ENCODE data around the gene EGFL8.

Gene EGFL8

GRCh38 chr6:32177183-32177787 lies 12.9 kb downstream of the EGFL8 start:
- Histone ChIP-seq H3K27ac (ENCODE audit: low read length) (peak overlapping the region; percentile 49), H3K36me3 (ENCODE audit: control insufficient read depth, insufficient read depth, low read length) (peaks cover 6% of the 10 kb centered on the region; the same call in 1 of the 2 replicates), H3K9me3 (ENCODE audit: control insufficient read depth, insufficient read depth, low read length) (no peaks in the 10 kb centered on the region), H3K27me3 (ENCODE audit: control insufficient read depth, insufficient read depth, low read length) (no peaks in the 10 kb centered on the region), H3K4me1 (ENCODE audit: control insufficient read depth, insufficient read depth, low read length) (peaks cover 2% of the 10 kb centered on the region; the same call in 1 of the 2 replicates), H3K4me3 (ENCODE audit: low read length) (peak overlapping the region; percentile 98; the same call in 1 of the 2 replicates)
- no CpG with 5 or more reads among the region's 20 CpGs for WGBS (ENCODE audit: insufficient coverage, insufficient read length)
- peak; percentile 98 for DNase-seq (ENCODE audit: low read depth, low spot score)

DNA sequence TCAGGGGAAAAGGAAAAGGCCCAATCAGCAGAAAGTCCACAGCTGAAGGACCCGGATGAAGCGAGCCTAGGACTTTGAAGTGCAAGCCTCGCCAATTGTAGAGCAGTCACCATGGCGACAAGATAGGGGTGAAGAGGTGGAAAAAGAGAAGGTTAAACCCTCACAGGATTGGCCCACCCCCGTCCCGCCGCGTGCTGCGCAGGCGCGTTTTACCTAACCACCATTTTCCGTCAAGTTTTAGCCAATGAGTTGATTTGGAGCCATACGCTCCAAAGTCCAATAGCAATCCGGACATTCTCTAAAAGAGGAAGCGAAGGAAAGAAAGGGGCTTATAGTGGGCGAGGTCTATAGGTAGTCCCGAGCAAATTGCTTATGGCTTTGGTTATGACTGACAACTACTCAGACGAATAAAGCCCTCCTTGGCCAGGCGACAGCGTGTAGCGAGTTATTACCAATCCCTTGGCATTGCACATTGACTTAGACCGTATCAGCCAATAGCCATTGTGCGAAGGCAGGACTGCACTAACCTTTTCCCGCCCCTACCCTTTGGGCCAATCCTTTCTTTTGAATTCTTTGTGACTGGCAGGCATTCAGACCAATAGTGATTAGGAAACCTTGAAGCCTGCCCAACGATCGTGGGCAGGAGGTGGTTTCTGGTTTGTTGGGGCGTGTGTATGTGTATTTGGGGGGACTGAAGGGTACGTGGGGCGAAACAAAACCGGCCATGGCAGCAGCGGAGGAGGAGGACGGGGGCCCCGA lies 13.6 kb downstream of the EGFL8 start, which contains the start of gene RNF5:
TSS of gene RNF5 (plus strand) at position 618 of the 759 bp plus-strand sequence. CDS start at position 725, 107 bp downstream.
- WGBS (ENCODE audit: insufficient coverage, insufficient read length) = no CpG with 5 or more reads among the region's 33 CpGs
- Histone ChIP-seq H3K27ac (ENCODE audit: low read length) (no peak within 1 kb of the TSS), H3K4me3 (ENCODE audit: low read length) (peak within 1 kb of the TSS; percentile 98; the same call in 1 of the 2 replicates), H3K36me3 (ENCODE audit: control insufficient read depth, insufficient read depth, low read length) (peaks cover 6% of the 10 kb centered on the region), H3K4me1 (ENCODE audit: control insufficient read depth, insufficient read depth, low read length) (no peaks in the 10 kb centered on the region; the same call in 1 of the 2 replicates), H3K27me3 (ENCODE audit: control insufficient read depth, insufficient read depth, low read length) (no peaks in the 10 kb centered on the region), H3K9me3 (ENCODE audit: control insufficient read depth, insufficient read depth, low read length) (no peaks in the 10 kb centered on the region)
- DNase-seq (ENCODE audit: low read depth, low spot score) = peak; percentile 96

GRCh38 chr6:32178547-32179440 lies 14.4 kb downstream of the EGFL8 start:
- 100% methylated on average over 1 of the region's 24 CpGs for WGBS (ENCODE audit: insufficient coverage, insufficient read length)
- DNase-seq (ENCODE audit: low read depth, low spot score) = no peak
- H3K27ac ChIP-seq (ENCODE audit: low read length) = no peak overlapping the region
- H3K4me1 ChIP-seq (ENCODE audit: control insufficient read depth, insufficient read depth, low read length) = no peaks in the 10 kb centered on the region; the same call in 1 of the 2 replicates
- H3K9me3 ChIP-seq (ENCODE audit: control insufficient read depth, insufficient read depth, low read length) = no peaks in the 10 kb centered on the region
- peak overlapping the region; percentile 75; the same call in 1 of the 2 replicates for H3K4me3 ChIP-seq (ENCODE audit: low read length)
- no peaks in the 10 kb centered on the region for H3K27me3 ChIP-seq (ENCODE audit: control insufficient read depth, insufficient read depth, low read length)
- peaks cover 8% of the 10 kb centered on the region for H3K36me3 ChIP-seq (ENCODE audit: control insufficient read depth, insufficient read depth, low read length)

- no CpG with 5 or more reads among the region's 10 CpGs for WGBS (ENCODE audit: insufficient coverage, insufficient read length)
- Histone ChIP-seq H3K4me3 (ENCODE audit: low read length) (no peak overlapping the region), H3K4me1 (ENCODE audit: control insufficient read depth, insufficient read depth, low read length) (peaks cover 2% of the 10 kb centered on the region), H3K27me3 (ENCODE audit: control insufficient read depth, insufficient read depth, low read length) (no peaks in the 10 kb centered on the region), H3K36me3 (ENCODE audit: control insufficient read depth, insufficient read depth, low read length) (peaks cover 8% of the 10 kb centered on the region), H3K27ac (ENCODE audit: low read length) (no peak overlapping the region), H3K9me3 (ENCODE audit: control insufficient read depth, insufficient read depth, low read length) (no peaks in the 10 kb centered on the region)
- no peak for DNase-seq (ENCODE audit: low read depth, low spot score)
These were observed 15.5 kb downstream of the EGFL8 start for GRCh38 chr6:32179766-32180405.

GRCh38 chr6:32181148-32181702 lies 16.8 kb downstream of the EGFL8 start:
- Histone ChIP-seq H3K4me1 (ENCODE audit: control insufficient read depth, insufficient read depth, low read length) (peaks cover 2% of the 10 kb centered on the region), H3K27ac (ENCODE audit: low read length) (no peak overlapping the region), H3K36me3 (ENCODE audit: control insufficient read depth, insufficient read depth, low read length) (peaks cover 8% of the 10 kb centered on the region), H3K27me3 (ENCODE audit: control insufficient read depth, insufficient read depth, low read length) (no peaks in the 10 kb centered on the region), H3K9me3 (ENCODE audit: control insufficient read depth, insufficient read depth, low read length) (no peaks in the 10 kb centered on the region), H3K4me3 (ENCODE audit: low read length) (no peak overlapping the region)
- no CpG with 5 or more reads among the region's 15 CpGs for WGBS (ENCODE audit: insufficient coverage, insufficient read length)
- no peak for DNase-seq (ENCODE audit: low read depth, low spot score)

GRCh38 chr6:32181915-32182529 lies 17.6 kb downstream of the EGFL8 start:
- no peak for DNase-seq (ENCODE audit: low read depth, low spot score)
- Histone ChIP-seq H3K36me3 (ENCODE audit: control insufficient read depth, insufficient read depth, low read length) (peaks cover 15% of the 10 kb centered on the region), H3K4me3 (ENCODE audit: low read length) (no peak overlapping the region), H3K27me3 (ENCODE audit: control insufficient read depth, insufficient read depth, low read length) (no peaks in the 10 kb centered on the region), H3K27ac (ENCODE audit: low read length) (no peak overlapping the region), H3K9me3 (ENCODE audit: control insufficient read depth, insufficient read depth, low read length) (no peaks in the 10 kb centered on the region), H3K4me1 (ENCODE audit: control insufficient read depth, insufficient read depth, low read length) (peaks cover 2% of the 10 kb centered on the region)
- WGBS (ENCODE audit: insufficient coverage, insufficient read length) = no CpG with 5 or more reads among the region's 10 CpGs

- no CpG with 5 or more reads among the region's 10 CpGs for WGBS (ENCODE audit: insufficient coverage, insufficient read length)
- Histone ChIP-seq H3K4me1 (ENCODE audit: control insufficient read depth, insufficient read depth, low read length) (peaks cover 2% of the 10 kb centered on the region; the same call in 1 of the 2 replicates), H3K27ac (ENCODE audit: low read length) (no peak overlapping the region), H3K36me3 (ENCODE audit: control insufficient read depth, insufficient read depth, low read length) (peaks cover 17% of the 10 kb centered on the region), H3K27me3 (ENCODE audit: control insufficient read depth, insufficient read depth, low read length) (no peaks in the 10 kb centered on the region), H3K4me3 (ENCODE audit: low read length) (no peak overlapping the region), H3K9me3 (ENCODE audit: control insufficient read depth, insufficient read depth, low read length) (no peaks in the 10 kb centered on the region)
- DNase-seq (ENCODE audit: low read depth, low spot score) = no peak
These were observed 18.2 kb downstream of the EGFL8 start for GRCh38 chr6:32182555-32182981.

- Histone ChIP-seq H3K4me1 (ENCODE audit: control insufficient read depth, insufficient read depth, low read length) (peaks cover 2% of the 10 kb centered on the region; the same call in 1 of the 2 replicates), H3K27ac (ENCODE audit: low read length) (no peak overlapping the region), H3K36me3 (ENCODE audit: control insufficient read depth, insufficient read depth, low read length) (peaks cover 21% of the 10 kb centered on the region), H3K9me3 (ENCODE audit: control insufficient read depth, insufficient read depth, low read length) (no peaks in the 10 kb centered on the region), H3K27me3 (ENCODE audit: control insufficient read depth, insufficient read depth, low read length) (no peaks in the 10 kb centered on the region), H3K4me3 (ENCODE audit: low read length) (no peak overlapping the region)
- DNase-seq (ENCODE audit: low read depth, low spot score) = no peak
- WGBS (ENCODE audit: insufficient coverage, insufficient read length) = no CpG with 5 or more reads among the region's 3 CpGs
These were observed 18.6 kb downstream of the EGFL8 start for GRCh38 chr6:32183030-32183429.

DNA sequence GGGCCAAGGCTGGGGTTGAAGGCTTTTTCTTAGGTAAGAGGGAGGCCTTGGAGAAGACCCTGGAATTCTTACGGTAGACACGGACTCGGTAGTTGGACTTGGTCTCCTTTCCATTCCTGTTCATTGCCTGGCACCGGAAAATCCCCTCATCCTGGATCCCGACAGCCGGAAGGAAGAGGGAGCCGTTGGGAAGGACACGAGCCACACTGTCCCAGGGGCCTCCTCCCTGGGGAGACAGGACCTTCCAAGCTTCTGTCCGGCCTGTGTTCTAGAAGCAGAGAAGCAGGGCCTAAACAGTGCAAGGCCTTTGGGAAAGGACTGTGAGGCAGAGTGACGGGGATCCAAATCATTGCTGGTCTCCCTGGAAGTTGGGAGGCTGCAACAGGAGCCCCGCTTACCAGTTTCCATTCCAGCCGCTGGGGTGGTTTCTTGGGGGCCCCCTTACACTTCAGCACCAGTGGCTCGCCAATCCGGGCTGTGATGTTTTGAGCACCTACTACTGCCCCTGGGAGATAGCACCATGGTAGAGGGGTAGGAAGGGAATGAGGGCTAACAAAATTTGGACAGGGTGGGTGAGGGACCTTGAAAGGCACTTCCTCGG lies 19.2 kb downstream of the EGFL8 start:
- peaks cover 2% of the 10 kb centered on the region; the same call in 1 of the 2 replicates for H3K4me1 ChIP-seq (ENCODE audit: control insufficient read depth, insufficient read depth, low read length)
- no peak overlapping the region for H3K27ac ChIP-seq (ENCODE audit: low read length)
- no peaks in the 10 kb centered on the region for H3K9me3 ChIP-seq (ENCODE audit: control insufficient read depth, insufficient read depth, low read length)
- DNase-seq (ENCODE audit: low read depth, low spot score) = no peak
- WGBS (ENCODE audit: insufficient coverage, insufficient read length) = no CpG with 5 or more reads among the region's 15 CpGs
- H3K36me3 ChIP-seq (ENCODE audit: control insufficient read depth, insufficient read depth, low read length) = peaks cover 22% of the 10 kb centered on the region
- no peaks in the 10 kb centered on the region for H3K27me3 ChIP-seq (ENCODE audit: control insufficient read depth, insufficient read depth, low read length)
- no peak overlapping the region for H3K4me3 ChIP-seq (ENCODE audit: low read length)
